Tibial artery (tissue), 4 donors: ENCODE measurements around the gene CCL27.

Source experiments
- DNase-seq, 2 donors: peaks; one replicate each; pipeline ENCODE4 v3.0.0-alpha.2; 2019
- H3K27ac ChIP-seq, 2 donors: fragments of 200-600 bp; sonication (generic) in 1 of 2; 1 replicate in 1 of 2; 2 replicates in 1 of 2; pipeline ENCODE4 v1.5.1; 2018 to 2019; ENCODE audit warnings: mild to moderate bottlenecking in 1 of 2
- H3K27me3 ChIP-seq, 2 donors: fragments of 200-600 bp; sonication (generic) in 1 of 2; one replicate each; pipeline versions ENCODE4 v1.5.1 to v1.6.0; 2016 to 2019
- H3K36me3 ChIP-seq, 3 donors: fragments of 200-600 bp; sonication (generic) in 2 of 3; one replicate each; pipeline ENCODE4 v1.5.1; 2016 to 2019; ENCODE audit warnings: mild to moderate bottlenecking in 2 of 3
- H3K4me1 ChIP-seq, 4 donors: fragments of 200-600 bp; sonication (generic) in 2 of 4; 1 replicate in 3 of 4; 2 replicates in 1 of 4; pipeline ENCODE4 v1.5.1; 2016 to 2019
- H3K4me3 ChIP-seq, 2 donors: fragments of 200-600 bp; sonication (generic) in 1 of 2; 1 replicate in 1 of 2; 2 replicates in 1 of 2; pipeline ENCODE4 v1.5.1; 2018 to 2019; ENCODE audit warnings: mild to moderate bottlenecking in 2 of 2
- H3K9me3 ChIP-seq, 3 donors: fragments of 200-600 bp; sonication (generic) in 1 of 3; one replicate each; pipeline ENCODE4 v1.5.1; 2016 to 2019
- intact Hi-C: fragments of 100-400 bp; cut with DNase I; formaldehyde crosslinking; loops from one replicate; pipeline ENCODE4 v1.15.0; 2023; ENCODE audit warnings: low total_unique reads
- TF ChIP-seq, protein P1 (sequence below), 2 experiments: fragments of 200-600 bp in 1 of 2; fragments of 450-650 bp in 1 of 2; IDR thresholded peaks; one replicate each; pipeline ENCODE4 v1.5.1; 2017 to 2019; ENCODE audit warnings: antibody characterized with exemption in 2 of 2, mild to moderate bottlenecking in 1 of 2, moderate library complexity in 1 of 2

The CCL27 gene

DNA sequence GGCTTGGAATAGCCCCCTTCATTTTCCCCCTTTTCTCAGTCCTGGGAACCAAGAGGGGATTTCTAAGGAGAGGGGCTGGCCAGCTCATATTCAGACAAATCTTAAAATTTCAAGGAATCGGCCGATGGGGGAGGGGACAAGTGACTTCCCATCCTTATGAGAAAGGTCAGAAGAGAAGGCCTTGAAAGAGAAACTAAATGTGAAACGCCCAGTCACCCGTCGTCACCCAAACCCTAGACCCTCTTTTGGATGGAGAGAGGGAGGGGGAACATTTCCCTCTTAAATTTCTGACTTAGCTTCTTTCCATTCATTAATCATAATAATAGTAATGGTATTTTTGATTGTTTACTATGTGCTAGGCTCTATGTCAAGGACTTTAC is 29.5 kb upstream of the CCL27 start:
- Histone ChIP-seq H3K36me3 (no peaks in the 10 kb centered on the region), H3K9me3 (no peaks in the 10 kb centered on the region), H3K27me3 (no peaks in the 10 kb centered on the region), H3K4me1 (peaks cover 0 to 40% (median 23%) of the 10 kb centered on the region in 4 donors), H3K4me3 (no peak overlapping the region), H3K27ac (no peak overlapping the region)
- TF ChIP-seq, protein P1, sequence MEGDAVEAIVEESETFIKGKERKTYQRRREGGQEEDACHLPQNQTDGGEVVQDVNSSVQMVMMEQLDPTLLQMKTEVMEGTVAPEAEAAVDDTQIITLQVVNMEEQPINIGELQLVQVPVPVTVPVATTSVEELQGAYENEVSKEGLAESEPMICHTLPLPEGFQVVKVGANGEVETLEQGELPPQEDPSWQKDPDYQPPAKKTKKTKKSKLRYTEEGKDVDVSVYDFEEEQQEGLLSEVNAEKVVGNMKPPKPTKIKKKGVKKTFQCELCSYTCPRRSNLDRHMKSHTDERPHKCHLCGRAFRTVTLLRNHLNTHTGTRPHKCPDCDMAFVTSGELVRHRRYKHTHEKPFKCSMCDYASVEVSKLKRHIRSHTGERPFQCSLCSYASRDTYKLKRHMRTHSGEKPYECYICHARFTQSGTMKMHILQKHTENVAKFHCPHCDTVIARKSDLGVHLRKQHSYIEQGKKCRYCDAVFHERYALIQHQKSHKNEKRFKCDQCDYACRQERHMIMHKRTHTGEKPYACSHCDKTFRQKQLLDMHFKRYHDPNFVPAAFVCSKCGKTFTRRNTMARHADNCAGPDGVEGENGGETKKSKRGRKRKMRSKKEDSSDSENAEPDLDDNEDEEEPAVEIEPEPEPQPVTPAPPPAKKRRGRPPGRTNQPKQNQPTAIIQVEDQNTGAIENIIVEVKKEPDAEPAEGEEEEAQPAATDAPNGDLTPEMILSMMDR (IDR thresholded peaks at IDR 0.05), result no peak
- DNase-seq, result no peak
- intact Hi-C loops, result no loop called here

DNA sequence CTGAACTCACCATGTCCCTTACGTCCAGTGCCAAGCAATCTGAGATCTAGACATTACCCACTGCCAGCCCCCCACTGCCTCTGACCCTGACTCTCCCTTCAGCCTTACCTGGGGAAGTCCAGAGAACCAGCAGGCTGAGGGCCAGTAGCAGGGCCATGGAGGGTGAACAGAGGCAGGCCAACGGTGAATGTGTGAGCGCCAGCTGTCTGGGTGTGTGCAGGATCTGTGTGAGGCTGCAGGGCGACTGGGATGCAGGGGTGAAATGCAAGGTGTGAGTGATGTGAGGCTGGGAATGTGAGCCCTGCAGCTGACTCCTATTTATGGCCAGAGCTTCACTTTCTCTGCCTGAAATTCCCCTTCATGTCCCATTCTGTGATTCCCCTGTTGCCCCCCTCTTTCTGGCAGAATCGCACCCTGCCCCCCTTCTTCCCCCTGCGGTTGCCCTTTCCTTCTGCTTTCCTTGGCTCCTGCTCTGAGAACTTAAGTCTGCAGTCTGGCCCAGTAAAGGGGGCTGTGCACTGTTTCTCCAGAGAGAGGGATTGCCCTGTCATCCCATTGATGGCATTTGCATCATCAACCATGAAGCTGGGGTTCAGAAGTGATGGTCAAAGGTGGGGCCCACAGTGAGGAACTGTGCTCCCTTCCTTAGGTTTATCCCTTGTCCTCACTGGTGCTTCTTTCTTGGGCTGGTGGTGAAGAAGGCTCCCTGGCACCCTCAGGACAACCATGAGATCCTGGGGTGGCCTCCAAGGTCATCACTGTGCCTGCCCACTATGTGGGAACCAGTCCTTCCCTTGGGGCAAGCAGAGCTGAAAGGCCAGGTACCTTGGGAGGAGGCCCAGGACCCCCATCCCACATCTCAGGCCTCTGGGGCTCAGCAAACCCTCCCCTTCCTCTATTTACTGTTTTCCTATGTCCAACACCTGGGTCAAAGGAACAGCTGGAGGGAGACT is 28.8 kb upstream of the CCL27 start, which contains the start of gene CCL19:
Gene CCL19 (minus strand): TSS at position 294 of the 953 bp plus-strand sequence. CDS start 137 bp downstream, at position 157.
- TF ChIP-seq, protein P1 (IDR thresholded peaks at IDR 0.05), result no peak
- Histone ChIP-seq H3K9me3 (no peaks in the 10 kb centered on the region), H3K27me3 (no peaks in the 10 kb centered on the region), H3K27ac (no peak within 1 kb of the TSS), H3K36me3 (no peaks in the 10 kb centered on the region), H3K4me1 (peaks cover 0 to 46% (median 25%) of the 10 kb centered on the region in 4 donors), H3K4me3 (no peak within 1 kb of the TSS)
- DNase-seq, result no peak
- intact Hi-C loops, result no loop called here

DNA sequence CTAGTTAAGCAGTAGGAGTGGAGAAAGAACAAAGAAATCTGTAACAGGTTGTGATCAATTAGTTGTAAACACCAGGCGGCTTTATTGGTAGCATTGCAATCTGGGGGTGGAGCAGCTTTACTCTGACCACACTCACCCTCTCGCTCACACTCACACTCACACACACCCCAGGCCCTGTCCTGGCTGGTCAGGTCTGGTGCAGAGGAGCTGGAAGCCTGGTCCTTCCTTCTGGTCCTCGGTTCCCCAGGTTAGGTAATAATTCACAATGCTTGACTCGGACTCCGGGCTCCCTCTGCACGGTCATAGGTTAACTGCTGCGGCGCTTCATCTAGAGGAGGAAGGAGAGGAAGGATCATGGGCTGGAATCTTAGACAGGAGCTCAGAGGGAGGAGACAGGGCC is 27.1 kb upstream of the CCL27 start:
- no peaks in the 10 kb centered on the region for H3K9me3 ChIP-seq
- intact Hi-C loops, result no loop called here

DNA sequence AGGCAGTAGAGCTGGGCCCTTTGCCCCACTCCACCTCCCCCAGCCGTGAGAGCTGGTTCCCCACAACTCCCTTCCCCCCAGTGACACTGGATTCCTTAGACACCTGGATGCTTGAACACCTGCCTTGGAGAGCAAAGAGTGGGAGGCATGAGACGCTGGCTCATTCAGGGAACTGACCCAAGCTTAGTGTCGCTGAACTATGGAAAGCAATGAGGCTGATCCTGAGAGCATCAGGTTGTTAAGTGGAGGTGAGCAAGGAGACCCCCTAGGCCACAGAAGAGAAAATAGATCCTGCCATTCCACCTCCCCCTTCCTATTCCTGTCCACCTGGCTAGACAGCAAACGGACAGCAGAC is 26.6 kb upstream of the CCL27 start:
- H3K4me3 ChIP-seq, result no peak overlapping the region
- peaks cover 0 to 4% (median 0%) of the 10 kb centered on the region in 3 donors for H3K36me3 ChIP-seq
- intact Hi-C loops, result no loop called here
- no peak for DNase-seq
- H3K27me3 ChIP-seq, result no peaks in the 10 kb centered on the region
- TF ChIP-seq, protein P1 (IDR thresholded peaks at IDR 0.05), result no peak
- no peaks in the 10 kb centered on the region for H3K9me3 ChIP-seq
- H3K27ac ChIP-seq, result no peak overlapping the region
- peaks cover 0 to 56% (median 31%) of the 10 kb centered on the region in 4 donors for H3K4me1 ChIP-seq

More for the DNA sequence above, 27.1 kb upstream of the CCL27 start:
- Histone ChIP-seq H3K4me1 (peaks cover 0 to 56% (median 31%) of the 10 kb centered on the region in 4 donors), H3K27me3 (no peaks in the 10 kb centered on the region), H3K36me3 (peaks cover 0 to under 1% (median 0%) of the 10 kb centered on the region in 3 donors), H3K4me3 (no peak overlapping the region), H3K27ac (no peak overlapping the region)
- no peak for DNase-seq
- TF ChIP-seq, protein P1 (IDR thresholded peaks at IDR 0.05), result no peak

DNA sequence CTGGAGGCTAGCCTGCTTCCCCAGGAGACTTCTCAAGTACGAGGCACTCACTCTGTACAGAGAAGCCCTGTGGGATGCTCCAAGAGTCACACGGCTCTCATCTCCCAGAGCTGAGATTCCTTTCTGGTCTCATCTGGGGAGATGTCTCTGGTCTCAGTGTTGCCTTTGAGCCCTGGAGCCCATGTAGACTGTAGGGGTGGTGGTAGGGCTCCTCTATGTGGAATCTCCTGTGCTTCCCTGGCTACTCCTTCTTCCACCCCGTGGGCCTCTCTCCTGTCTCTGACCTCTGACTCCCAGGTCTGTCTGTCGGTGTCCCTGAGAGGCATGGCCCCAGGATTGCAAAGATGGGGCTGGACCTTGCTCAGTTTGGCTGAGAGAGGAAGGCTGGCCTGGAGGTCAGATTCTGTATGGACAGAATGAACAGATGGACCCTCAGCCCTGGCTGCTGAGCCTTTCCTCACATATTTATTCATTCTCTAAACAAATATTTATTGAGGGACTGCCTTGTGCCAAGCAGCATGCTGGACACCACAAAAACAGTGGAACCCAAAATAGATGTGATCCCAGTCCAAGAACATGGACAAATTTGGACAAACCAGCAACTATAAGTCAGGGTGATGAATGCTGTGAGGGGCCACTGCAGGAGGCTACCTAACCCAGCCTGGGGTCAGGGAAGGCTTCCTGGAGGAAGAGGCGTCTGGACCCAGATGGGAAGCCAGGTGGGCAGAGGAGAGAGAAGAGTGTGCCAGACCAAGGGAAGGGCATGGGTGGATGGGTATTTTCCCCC is 26.1 kb upstream of the CCL27 start:
- TF ChIP-seq, protein P1 (IDR thresholded peaks at IDR 0.05), result no peak
- Histone ChIP-seq H3K4me3 (no peak overlapping the region), H3K36me3 (peaks cover 0 to 4% (median 0%) of the 10 kb centered on the region in 3 donors), H3K4me1 (peaks cover 0 to 56% (median 31%) of the 10 kb centered on the region in 4 donors), H3K27ac (no peak overlapping the region), H3K9me3 (no peaks in the 10 kb centered on the region), H3K27me3 (no peaks in the 10 kb centered on the region)
- intact Hi-C loops, result no loop called here
- no peak for DNase-seq
